ENCODE measurements around the gene ZCCHC4. TPM values are rescaled to one million over a fixed set of nuclear protein-coding genes. Genes with fewer than 3 reads are reported as not detected.

ZCCHC4 gene
- total and polyA plus RNA-seq, 2 of the 8 experiments (the other 6 are each of a cell fraction or from before 2014, with no cell fraction given) = 9.8 to 12.5 TPM

DNA sequence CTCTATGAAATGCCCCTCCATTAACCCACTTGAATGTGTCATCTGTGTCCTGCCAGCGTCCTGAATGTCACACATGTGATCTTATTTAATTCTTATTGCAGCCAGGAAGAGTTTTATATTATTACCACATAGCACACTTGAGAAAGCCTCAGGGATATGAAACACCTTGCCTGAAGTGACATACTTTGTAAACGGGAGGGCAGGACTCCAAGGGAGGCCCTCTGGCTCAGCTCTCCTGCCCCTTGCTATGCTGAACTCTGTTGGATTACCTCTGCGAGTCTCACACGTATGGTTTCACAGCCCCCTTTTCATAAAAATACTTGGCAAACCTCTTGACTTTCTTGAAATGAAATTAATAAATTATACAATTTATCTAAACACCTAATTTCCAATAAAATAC, 11.1 kb upstream of the ZCCHC4 start:
- H2BK20ac ChIP-seq (ENCODE audit: low read length) = no peak overlapping the region
- no peak overlapping the region for H2AFZ ChIP-seq (ENCODE audit: low read length)
- no peaks in the 10 kb centered on the region for H3K79me1 ChIP-seq (ENCODE audit: low read depth, low read length)
- no peak overlapping the region for H3K27ac ChIP-seq (ENCODE audit: low read depth, low read length)
- H4K5ac ChIP-seq (ENCODE audit: insufficient read length, low read depth, low read length) = no peak overlapping the region
- H3K56ac ChIP-seq (replicated peaks; ENCODE audit: insufficient read length, low read depth, low read length) = no peak overlapping the region
- H3K9ac ChIP-seq (replicated peaks in 1 of 4; ENCODE audit: extremely low read depth in 1 of 4, low read depth in 3 of 4, low read length in 3 of 4) = no peak overlapping the region
- FAIRE-seq = no peak
- no peak overlapping the region for H3K4ac ChIP-seq (replicated peaks; ENCODE audit: insufficient read length, low read depth, low read length)
- no peaks in the 10 kb centered on the region for H4K20me1 ChIP-seq (replicated peaks in 1 of 2; ENCODE audit: control insufficient read depth in 1 of 2, insufficient read depth in 2 of 2, low read length in 2 of 2)
- no peaks in the 10 kb centered on the region for H3K27me3 ChIP-seq (replicated peaks in 1 of 4; ENCODE audit: control insufficient read depth in 3 of 4, extremely low read depth in 1 of 4, insufficient read depth in 3 of 4, low read length in 3 of 4)
- H4K8ac ChIP-seq (ENCODE audit: extremely low read depth, insufficient read depth, low read length) = no peak overlapping the region
- WGBS, 2 experiments (ENCODE audit: extremely low coverage in 1 of 2, insufficient coverage in 1 of 2, insufficient read length in 1 of 2, insufficient replicate concordance in 2 of 2, low coverage in 1 of 2, low lambda C conversion rate in 2 of 2, missing lambda C conversion rate in 1 of 2) = 77% methylated on average over 4 of the region's 4 CpGs; no CpG with 5 or more reads in 1 of the 2 experiments
- no peaks in the 10 kb centered on the region for H3K36me3 ChIP-seq (ENCODE audit: control insufficient read depth in 2 of 4, insufficient read depth in 4 of 4, low read length in 3 of 4)
- no peak overlapping the region for H3K4me3 ChIP-seq (ENCODE audit: extremely low read depth in 1 of 4, insufficient read depth in 2 of 4, low read depth in 3 of 4, low read length in 4 of 4)
- H2BK15ac ChIP-seq (ENCODE audit: low read length) = no peak overlapping the region
- H3K23ac ChIP-seq (ENCODE audit: insufficient read length) = no peak overlapping the region
- H3K18ac ChIP-seq (ENCODE audit: extremely low read depth, low read length) = no peak overlapping the region
- no peaks in the 10 kb centered on the region for H3K79me2 ChIP-seq (ENCODE audit: control insufficient read depth in 1 of 2, insufficient read depth in 2 of 2, low read length in 2 of 2)
- no peak overlapping the region for H3K4me2 ChIP-seq (ENCODE audit: insufficient read depth in 1 of 2, low read depth in 2 of 2, low read length in 2 of 2)
- H2BK120ac ChIP-seq (replicated peaks; ENCODE audit: low read depth, low read length) = no peak overlapping the region
- H4K91ac ChIP-seq (replicated peaks; ENCODE audit: insufficient read length, low read length) = no peak overlapping the region
- H2BK5ac ChIP-seq (ENCODE audit: low read depth, low read length) = no peak overlapping the region
- H2AK5ac ChIP-seq (ENCODE audit: low read depth, low read length) = no peak overlapping the region
- ChIA-PET CTCF (ENCODE audit: partially characterized antibody) (interaction anchor here (4.5 kb wide), 1 partner anchor 11 kb away, joined by 31 read pairs; the partner anchor contains the start of gene ZCCHC4), POLR2A (ENCODE audit: partially characterized antibody) (no interaction called here)
- no peak for DNase-seq (ENCODE audit: low read depth in 1 of 2, low spot score in 2 of 2)
- no peaks in the 10 kb centered on the region for H3K23me2 ChIP-seq (ENCODE audit: low read depth, low read length)
- H3K9me3 ChIP-seq (ENCODE audit: insufficient read depth in 2 of 2, low read depth in 1 of 2, low read length in 1 of 2) = no peaks in the 10 kb centered on the region
- H3K4me1 ChIP-seq (replicated peaks in 1 of 4; ENCODE audit: control insufficient read depth in 3 of 4, insufficient read depth in 4 of 4, low read length in 3 of 4) = no peaks in the 10 kb centered on the region
- no peak overlapping the region for H2BK12ac ChIP-seq (ENCODE audit: low read depth, low read length)
- H3K14ac ChIP-seq (ENCODE audit: insufficient read length) = no peak overlapping the region
